Gastroesophageal sphincter (tissue), 3 donors: Measurements from ENCODE around the gene TK1.

Experiments used
- CTCF ChIP-seq, 4 experiments: fragments of 200-600 bp in 2 of 4; fragments of 450-650 bp in 2 of 4; sonication (generic) in 1 of 4; IDR thresholded peaks; one replicate each; pipeline ENCODE4 v1.5.1; 2017 to 2019; ENCODE audit warnings: antibody characterized with exemption in 4 of 4, mild to moderate bottlenecking in 2 of 4, moderate library complexity in 2 of 4
- EP300 ChIP-seq: sonication (generic); formaldehyde crosslinking; IDR thresholded peaks from one replicate; pipeline ENCODE4 v1.6.1; 2017; ENCODE audit warnings: antibody characterized with exemption, mild to moderate bottlenecking
- POLR2A ChIP-seq, 2 donors: fragments of 450-650 bp; IDR thresholded peaks; one replicate each; pipeline ENCODE4 v1.6.1; 2017; ENCODE audit warnings: antibody characterized with exemption in 2 of 2, mild to moderate bottlenecking in 2 of 2, moderate library complexity in 1 of 2
- POLR2AphosphoS5 ChIP-seq: sonication (generic); formaldehyde crosslinking; IDR thresholded peaks from one replicate; pipeline ENCODE4 v1.6.1; 2017; ENCODE audit warnings: antibody characterized with exemption

GRCh38 chr17:78233678-78234077 lies 46.8 kb upstream of the TK1 start:
- TF ChIP-seq EP300 (no peak), CTCF (IDR thresholded peaks at IDR 0.05) (no peak), POLR2A (IDR thresholded peaks at IDR 0.05) (no peak), POLR2AphosphoS5 (no peak)
